Caco-2 (cell line): ENCODE results near the gene YIF1A. TPM values are rescaled to one million over a fixed set of nuclear protein-coding genes. Genes with fewer than 3 reads are reported as not detected.

Experiments used
- BruUV-seq: library from RNA; stranded (reverse); fragments of 400-500 nt; replicated peaks from 2 replicates; lab custom pipeline; 2021; lab: Mats Ljungman, UMichigan
- CTCF ChIA-PET: fragments of 300-600 bp; sonication (Branson Sonifier 250); formaldehyde crosslinking; loops from one replicate; lab custom pipeline; 2022; ENCODE audit warnings: antibody characterized with exemption; lab: Charles Lee
- POLR2A ChIA-PET: fragments of 300-600 bp; sonication (Branson Sonifier 250); formaldehyde crosslinking; loops from one replicate; lab custom pipeline; 2022; ENCODE audit warnings: antibody characterized with exemption; lab: Charles Lee
- DNase-seq, 2 experiments: peaks; one replicate each; pipeline versions ENCODE4 v3.0.0 to v3.0.0-alpha.2; 2020 to 2022
- H3K27me3 ChIP-seq: replicated peaks from 2 replicates; pipeline ENCODE4 v1.6.0; 2011; ENCODE audit warnings: low read length; ENCODE audit not compliant: control insufficient read depth, insufficient read depth
- H3K36me3 ChIP-seq: 2 replicates; pipeline ENCODE4 v1.5.1; 2011; ENCODE audit warnings: low read length; ENCODE audit not compliant: control insufficient read depth, insufficient read depth
- H3K4me1 ChIP-seq: fragments of 250-450 bp; sonication (Bioruptor Pico); 2 replicates; pipeline ENCODE4 v1.5.1; 2020; ENCODE audit warnings: mild to moderate bottlenecking
- H3K4me3 ChIP-seq: 2 replicates; pipeline ENCODE4 v1.5.1; 2011; ENCODE audit warnings: low read depth, mild to moderate bottlenecking, control low read depth, low read length
- H3K9me3 ChIP-seq: fragments of 250-450 bp; sonication (Bioruptor Pico); 2 replicates; pipeline ENCODE4 v1.5.1; 2020; ENCODE audit warnings: mild to moderate bottlenecking, moderate library complexity
- H3K27ac Mint-ChIP-seq: one replicate; pipeline ENCODE4 v1.8.0; 2022; ENCODE audit warnings: mixed read lengths; ENCODE audit not compliant: unreplicated experiment
- H3K27me3 Mint-ChIP-seq: one replicate; pipeline ENCODE4 v1.8.0; 2022; ENCODE audit warnings: mixed read lengths; ENCODE audit not compliant: insufficient read depth, unreplicated experiment
- H3K36me3 Mint-ChIP-seq: one replicate; pipeline ENCODE4 v1.8.0; 2022; ENCODE audit warnings: mild to moderate bottlenecking, mixed read lengths; ENCODE audit not compliant: insufficient read depth, unreplicated experiment
- H3K4me1 Mint-ChIP-seq: one replicate; pipeline ENCODE4 v1.8.0; 2022; ENCODE audit warnings: low read depth, mixed read lengths; ENCODE audit not compliant: unreplicated experiment
- H3K4me3 Mint-ChIP-seq: one replicate; pipeline ENCODE4 v1.8.0; 2022; ENCODE audit warnings: mild to moderate bottlenecking, moderate library complexity, mixed read lengths; ENCODE audit not compliant: unreplicated experiment
- H3K9me3 Mint-ChIP-seq: one replicate; pipeline ENCODE4 v1.8.0; 2022; ENCODE audit warnings: mixed read lengths; ENCODE audit not compliant: unreplicated experiment
- CTCF ChIP-seq, 2 experiments: fragments of 200-600 bp in 1 of 2; IDR thresholded peaks; 1 replicate in 1 of 2; 2 replicates in 1 of 2; pipeline versions ENCODE4 v1.5.1 to v1.8.0; 2011 to 2022; ENCODE audit warnings: antibody characterized with exemption in 1 of 2, control low read depth in 1 of 2, inconsistent platforms in 1 of 2, low read depth in 1 of 2, low read length in 1 of 2, mild to moderate bottlenecking in 1 of 2, moderate library complexity in 1 of 2; ENCODE audit not compliant: insufficient read depth in 1 of 2, severe bottlenecking in 1 of 2, unreplicated experiment in 1 of 2
- intact Hi-C: fragments of 100-400 bp; cut with micrococcal nuclease; formaldehyde crosslinking; loops from one replicate; pipeline ENCODE4 v1.10.0; 2022; ENCODE audit not compliant: unreplicated experiment
- total RNA-seq: library from RNA; stranded (reverse); gene quantifications from 2 replicates; pipeline ENCODE4 v1.2.3, GENCODE V29; 2022

Gene YIF1A
- total RNA-seq, 1 experiment from 2014 or later = 159 TPM

- Histone ChIP-seq H3K27me3 (no peaks in the 10 kb centered on the region), H3K36me3 (no peaks in the 10 kb centered on the region), H3K9me3 (no peaks in the 10 kb centered on the region), H3K4me3 (no peak overlapping the region), H3K4me1 (no peaks in the 10 kb centered on the region)
- no peak for TF ChIP-seq CTCF (IDR thresholded peaks at IDR 0.05; ENCODE audit: insufficient read depth in 1 of 2, low read depth in 1 of 2, low read length in 1 of 2, severe bottlenecking in 1 of 2, unreplicated experiment in 1 of 2)
- Mint-ChIP-seq H3K9me3 (no peaks in the 10 kb centered on the region), H3K36me3 (peaks cover 64% of the 10 kb centered on the region), H3K4me3 (no peak overlapping the region), H3K4me1 (no peaks in the 10 kb centered on the region), H3K27me3 (no peaks in the 10 kb centered on the region), H3K27ac (peak overlapping the region; percentile 72)
- POLR2A ChIA-PET = no interaction called here
- TSS peak; percentile 43 for BruUV-seq
- CTCF ChIA-PET = interaction anchor here (0.6 kb wide), 1 partner anchor 24 kb away, joined by 3 read pairs; no protein-coding TSS in a partner anchor
- intact Hi-C loops = no loop called here
- no peak for DNase-seq
Observed at GRCh38 chr11:66243782-66244535, 45.0 kb downstream of the YIF1A start.

GRCh38 chr11:66242095-66242765 is 46.7 kb downstream of the YIF1A start:
- ChIA-PET POLR2A (no interaction called here), CTCF (no interaction called here)
- BruUV-seq = no TSS peak

DNA sequence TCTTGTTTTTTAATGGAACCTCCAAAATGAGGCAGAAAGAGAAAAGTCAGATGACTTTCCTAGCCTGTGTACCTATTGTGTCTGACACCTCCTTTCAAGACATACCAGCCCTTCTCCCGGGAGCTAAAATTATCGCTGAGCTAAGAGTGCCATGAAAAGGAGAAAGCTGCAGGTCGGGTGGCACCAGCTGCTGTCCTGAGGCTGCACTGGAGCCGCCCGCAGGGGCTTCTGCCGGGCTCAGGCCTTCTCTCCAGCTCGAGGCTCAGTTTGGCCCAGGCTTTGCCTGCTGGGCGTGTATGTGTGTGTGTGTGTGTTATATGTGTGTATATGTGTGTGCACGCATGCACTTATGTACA is 48.2 kb downstream of the YIF1A start:
- TF ChIP-seq CTCF (IDR thresholded peaks at IDR 0.05; ENCODE audit: insufficient read depth in 1 of 2, low read depth in 1 of 2, low read length in 1 of 2, severe bottlenecking in 1 of 2, unreplicated experiment in 1 of 2) = no peak
- ChIA-PET POLR2A (no interaction called here), CTCF (no interaction called here)
- H3K9me3 ChIP-seq = no peaks in the 10 kb centered on the region
- Mint-ChIP-seq H3K4me1 (no peaks in the 10 kb centered on the region), H3K4me3 (no peak overlapping the region), H3K36me3 (peaks cover 54% of the 10 kb centered on the region), H3K9me3 (no peaks in the 10 kb centered on the region), H3K27ac (peak overlapping the region; percentile 11), H3K27me3 (no peaks in the 10 kb centered on the region)
- no peaks in the 10 kb centered on the region for H3K4me1 ChIP-seq
- H3K4me3 ChIP-seq = no peak overlapping the region
- DNase-seq = no peak
- intact Hi-C loops = no loop called here
- no TSS peak for BruUV-seq
- H3K27me3 ChIP-seq = no peaks in the 10 kb centered on the region
- H3K36me3 ChIP-seq = no peaks in the 10 kb centered on the region

More at GRCh38 chr11:66242095-66242765, 46.7 kb downstream of the YIF1A start:
- Histone ChIP-seq H3K9me3 (no peaks in the 10 kb centered on the region), H3K36me3 (no peaks in the 10 kb centered on the region), H3K4me1 (no peaks in the 10 kb centered on the region), H3K4me3 (no peak overlapping the region), H3K27me3 (no peaks in the 10 kb centered on the region)
- Mint-ChIP-seq H3K27me3 (no peaks in the 10 kb centered on the region), H3K9me3 (no peaks in the 10 kb centered on the region), H3K36me3 (peaks cover 53% of the 10 kb centered on the region), H3K4me3 (no peak overlapping the region), H3K27ac (no peak overlapping the region), H3K4me1 (no peaks in the 10 kb centered on the region)
- intact Hi-C loops = no loop called here
- DNase-seq = no peak
- TF ChIP-seq CTCF (IDR thresholded peaks at IDR 0.05; ENCODE audit: insufficient read depth in 1 of 2, low read depth in 1 of 2, low read length in 1 of 2, severe bottlenecking in 1 of 2, unreplicated experiment in 1 of 2) = no peak
